ENCODE measurements around the gene DCTPP1. TPM values are rescaled to one million over a fixed set of nuclear protein-coding genes. Genes with fewer than 3 reads are reported as not detected.
A peak's percentile ranks its signal among the peaks of the same experiment; 100 is the strongest.

DCTPP1 gene
- total and polyA plus RNA-seq, 9 of the 15 experiments (the other 6 are each of a cell fraction or from before 2014, with no cell fraction given) = 45.0 to 132 (median 80.6) TPM

DNA sequence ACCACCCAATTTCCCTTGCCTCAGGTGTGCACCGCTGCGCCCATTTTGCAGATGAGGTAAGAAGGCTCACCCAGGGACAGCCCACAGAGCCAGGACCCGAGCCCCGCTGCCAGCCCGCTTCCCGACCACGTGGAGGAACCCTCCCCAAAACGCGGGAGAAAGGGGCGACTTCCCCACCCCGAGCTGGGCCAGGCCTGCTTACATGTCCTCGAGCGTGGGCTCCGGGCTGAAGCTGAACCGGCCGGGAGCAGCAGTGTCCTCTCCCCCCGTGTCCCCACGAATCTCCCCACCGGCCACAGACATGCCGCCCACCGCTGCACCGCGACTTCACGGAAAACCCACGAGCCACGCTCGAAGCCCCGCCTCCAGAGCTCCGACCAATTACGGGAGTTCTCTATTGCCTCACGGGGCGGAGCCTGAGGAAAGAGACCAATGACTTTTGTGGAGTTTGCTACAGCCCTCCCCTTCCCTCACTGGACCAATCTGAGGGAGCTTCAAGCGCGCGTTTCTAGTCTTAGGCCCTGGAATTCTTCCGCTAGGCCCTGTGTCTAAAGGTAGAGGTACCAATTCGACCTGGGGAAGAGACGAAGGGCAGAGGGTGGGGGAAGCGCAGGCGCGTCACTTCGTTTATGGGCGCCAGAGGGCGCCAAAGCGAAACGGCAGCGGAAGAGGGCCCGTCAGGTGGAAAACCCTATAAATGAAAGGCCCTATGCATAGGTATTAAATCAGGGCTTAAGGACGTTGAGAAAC is at the start of gene DCTPP1 (continued):
- TF ChIP-seq, protein P1, sequence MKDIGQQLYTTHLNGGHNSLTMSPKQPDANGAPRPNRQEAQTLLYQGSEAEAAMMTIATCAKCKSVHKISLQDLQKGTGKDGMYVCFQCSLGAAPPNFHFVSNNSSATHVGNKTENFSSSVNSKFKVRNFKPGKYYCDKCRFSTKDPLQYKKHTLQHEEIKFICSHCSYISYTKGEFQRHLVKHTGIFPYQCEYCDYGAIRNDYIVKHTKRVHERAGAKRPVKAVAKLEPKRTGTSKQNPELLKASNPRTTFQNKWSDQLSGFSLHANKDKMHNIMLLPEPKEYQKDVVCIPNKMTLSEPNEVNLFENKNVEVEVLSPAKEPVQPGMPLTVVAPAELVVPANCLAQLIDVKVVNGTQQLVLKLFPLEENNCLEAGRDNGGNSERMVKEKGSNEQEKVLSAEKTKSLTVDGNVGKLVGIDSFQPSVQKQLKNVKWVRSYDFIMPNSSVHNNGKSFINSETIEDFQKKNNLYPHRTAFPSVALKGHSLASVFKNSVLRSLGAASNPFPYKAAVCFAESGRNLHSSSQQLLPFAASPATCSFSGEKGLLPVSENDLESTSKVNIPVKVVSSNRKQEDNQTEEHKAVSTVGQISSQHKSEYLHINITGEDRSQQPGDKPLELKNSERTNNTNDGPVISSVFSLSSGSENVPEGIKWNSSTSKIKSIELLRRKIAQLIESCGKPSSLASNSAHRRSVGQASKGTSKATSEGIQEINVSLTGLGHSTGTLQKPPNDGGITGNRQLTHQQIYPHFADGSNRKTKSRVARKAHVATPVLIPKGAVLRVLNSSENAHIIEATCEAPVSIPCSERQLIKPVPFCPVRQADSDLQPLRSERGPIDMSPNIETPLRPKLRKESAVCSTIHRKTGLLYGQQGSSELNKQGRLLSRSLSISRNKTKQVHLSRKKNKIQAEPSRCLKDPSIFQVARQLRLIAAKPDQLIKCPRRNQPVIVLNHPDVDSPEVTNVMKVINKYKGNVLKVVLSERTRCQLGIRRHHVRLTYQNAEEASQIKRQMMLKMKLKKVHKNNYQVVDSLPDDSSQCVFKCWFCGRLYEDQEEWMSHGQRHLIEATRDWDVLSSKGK (CRISPR knock-in tag; IDR thresholded peaks at IDR 0.05) = no peak
- TF ChIP-seq, protein P2, sequence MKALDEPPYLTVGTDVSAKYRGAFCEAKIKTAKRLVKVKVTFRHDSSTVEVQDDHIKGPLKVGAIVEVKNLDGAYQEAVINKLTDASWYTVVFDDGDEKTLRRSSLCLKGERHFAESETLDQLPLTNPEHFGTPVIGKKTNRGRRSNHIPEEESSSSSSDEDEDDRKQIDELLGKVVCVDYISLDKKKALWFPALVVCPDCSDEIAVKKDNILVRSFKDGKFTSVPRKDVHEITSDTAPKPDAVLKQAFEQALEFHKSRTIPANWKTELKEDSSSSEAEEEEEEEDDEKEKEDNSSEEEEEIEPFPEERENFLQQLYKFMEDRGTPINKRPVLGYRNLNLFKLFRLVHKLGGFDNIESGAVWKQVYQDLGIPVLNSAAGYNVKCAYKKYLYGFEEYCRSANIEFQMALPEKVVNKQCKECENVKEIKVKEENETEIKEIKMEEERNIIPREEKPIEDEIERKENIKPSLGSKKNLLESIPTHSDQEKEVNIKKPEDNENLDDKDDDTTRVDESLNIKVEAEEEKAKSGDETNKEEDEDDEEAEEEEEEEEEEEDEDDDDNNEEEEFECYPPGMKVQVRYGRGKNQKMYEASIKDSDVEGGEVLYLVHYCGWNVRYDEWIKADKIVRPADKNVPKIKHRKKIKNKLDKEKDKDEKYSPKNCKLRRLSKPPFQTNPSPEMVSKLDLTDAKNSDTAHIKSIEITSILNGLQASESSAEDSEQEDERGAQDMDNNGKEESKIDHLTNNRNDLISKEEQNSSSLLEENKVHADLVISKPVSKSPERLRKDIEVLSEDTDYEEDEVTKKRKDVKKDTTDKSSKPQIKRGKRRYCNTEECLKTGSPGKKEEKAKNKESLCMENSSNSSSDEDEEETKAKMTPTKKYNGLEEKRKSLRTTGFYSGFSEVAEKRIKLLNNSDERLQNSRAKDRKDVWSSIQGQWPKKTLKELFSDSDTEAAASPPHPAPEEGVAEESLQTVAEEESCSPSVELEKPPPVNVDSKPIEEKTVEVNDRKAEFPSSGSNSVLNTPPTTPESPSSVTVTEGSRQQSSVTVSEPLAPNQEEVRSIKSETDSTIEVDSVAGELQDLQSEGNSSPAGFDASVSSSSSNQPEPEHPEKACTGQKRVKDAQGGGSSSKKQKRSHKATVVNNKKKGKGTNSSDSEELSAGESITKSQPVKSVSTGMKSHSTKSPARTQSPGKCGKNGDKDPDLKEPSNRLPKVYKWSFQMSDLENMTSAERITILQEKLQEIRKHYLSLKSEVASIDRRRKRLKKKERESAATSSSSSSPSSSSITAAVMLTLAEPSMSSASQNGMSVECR (CRISPR knock-in tag; IDR thresholded peaks at IDR 0.05) = peak; percentile 92; the same call in 1 of the 2 replicates
- TF ChIP-seq, protein P3, sequence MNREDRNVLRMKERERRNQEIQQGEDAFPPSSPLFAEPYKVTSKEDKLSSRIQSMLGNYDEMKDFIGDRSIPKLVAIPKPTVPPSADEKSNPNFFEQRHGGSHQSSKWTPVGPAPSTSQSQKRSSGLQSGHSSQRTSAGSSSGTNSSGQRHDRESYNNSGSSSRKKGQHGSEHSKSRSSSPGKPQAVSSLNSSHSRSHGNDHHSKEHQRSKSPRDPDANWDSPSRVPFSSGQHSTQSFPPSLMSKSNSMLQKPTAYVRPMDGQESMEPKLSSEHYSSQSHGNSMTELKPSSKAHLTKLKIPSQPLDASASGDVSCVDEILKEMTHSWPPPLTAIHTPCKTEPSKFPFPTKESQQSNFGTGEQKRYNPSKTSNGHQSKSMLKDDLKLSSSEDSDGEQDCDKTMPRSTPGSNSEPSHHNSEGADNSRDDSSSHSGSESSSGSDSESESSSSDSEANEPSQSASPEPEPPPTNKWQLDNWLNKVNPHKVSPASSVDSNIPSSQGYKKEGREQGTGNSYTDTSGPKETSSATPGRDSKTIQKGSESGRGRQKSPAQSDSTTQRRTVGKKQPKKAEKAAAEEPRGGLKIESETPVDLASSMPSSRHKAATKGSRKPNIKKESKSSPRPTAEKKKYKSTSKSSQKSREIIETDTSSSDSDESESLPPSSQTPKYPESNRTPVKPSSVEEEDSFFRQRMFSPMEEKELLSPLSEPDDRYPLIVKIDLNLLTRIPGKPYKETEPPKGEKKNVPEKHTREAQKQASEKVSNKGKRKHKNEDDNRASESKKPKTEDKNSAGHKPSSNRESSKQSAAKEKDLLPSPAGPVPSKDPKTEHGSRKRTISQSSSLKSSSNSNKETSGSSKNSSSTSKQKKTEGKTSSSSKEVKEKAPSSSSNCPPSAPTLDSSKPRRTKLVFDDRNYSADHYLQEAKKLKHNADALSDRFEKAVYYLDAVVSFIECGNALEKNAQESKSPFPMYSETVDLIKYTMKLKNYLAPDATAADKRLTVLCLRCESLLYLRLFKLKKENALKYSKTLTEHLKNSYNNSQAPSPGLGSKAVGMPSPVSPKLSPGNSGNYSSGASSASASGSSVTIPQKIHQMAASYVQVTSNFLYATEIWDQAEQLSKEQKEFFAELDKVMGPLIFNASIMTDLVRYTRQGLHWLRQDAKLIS (CRISPR knock-in tag; IDR thresholded peaks at IDR 0.05) = peak; percentile 81; the same call in 1 of the 2 replicates
- TF ChIP-seq ARHGAP35 (IDR thresholded peaks at IDR 0.05; ENCODE audit: partially characterized antibody) (no peak), BCL6 (CRISPR knock-in tag; IDR thresholded peaks at IDR 0.05) (no peak), TCFL5 (CRISPR knock-in tag; conservative IDR thresholded peaks at IDR 0.05) (no peak), HMG20B (CRISPR knock-in tag; IDR thresholded peaks at IDR 0.05) (no peak), SMARCA5 (IDR thresholded peaks at IDR 0.05) (no peak), HCFC1 (IDR thresholded peaks at IDR 0.05; ENCODE audit: low read depth, low read length) (peak; percentile 54), GTF2E2 (tag; IDR thresholded peaks at IDR 0.05) (no peak), KAT8 (IDR thresholded peaks at IDR 0.05; ENCODE audit: low read depth) (no peak), NR1H2 (CRISPR knock-in tag; IDR thresholded peaks at IDR 0.05) (no peak), ZNF76 (CRISPR knock-in tag; IDR thresholded peaks at IDR 0.05; ENCODE audit: borderline replicate concordance) (no peak), HDAC8 (tag; IDR thresholded peaks at IDR 0.05) (no peak), NCOA6 (IDR thresholded peaks at IDR 0.05) (no peak), ZNF584 (CRISPR knock-in tag; IDR thresholded peaks at IDR 0.05; ENCODE audit: low read depth) (no peak), ZNF253 (CRISPR knock-in tag; conservative IDR thresholded peaks at IDR 0.05) (no peak), E2F3 (CRISPR knock-in tag; IDR thresholded peaks at IDR 0.05) (peak; percentile 73)

All from K562 (cell line).